IMR-90 (cell line): Measurements from ENCODE around the gene SMIM44. TPM values are rescaled to one million over a fixed set of nuclear protein-coding genes. Genes with fewer than 3 reads are reported as not detected.
A peak's percentile ranks its signal among the peaks of the same experiment; 100 is the strongest.

Experiments used
- ATAC-seq: fragments of 200-7000 bp; cut with Tn5 transposase; 2 replicates; pipeline ENCODE4 v1.9.1; 2020; ENCODE audit warnings: low read depth, mild to moderate bottlenecking, moderate library complexity
- BruUV-seq: library from RNA; stranded (reverse); fragments of 400-500 nt; replicated peaks from 2 replicates; lab custom pipeline; 2021; lab: Mats Ljungman, UMichigan
- CTCF ChIA-PET: fragments of 300-600 bp; formaldehyde crosslinking; extraction: SDS; loops from one replicate; lab custom pipeline; 2021; ENCODE audit warnings: antibody characterized with exemption; lab: Yijun Ruan, JAX
- POLR2A ChIA-PET: fragments of 300-600 bp; sonication (Branson Sonifier 250); formaldehyde crosslinking; loops from one replicate; lab custom pipeline; 2022; ENCODE audit warnings: antibody characterized with exemption; ENCODE audit not compliant: unreplicated experiment; lab: Charles Lee
- DNase-seq: peaks from one replicate; pipeline ENCODE4 v3.0.0; 2013
- H2AFZ ChIP-seq: replicated peaks from 2 replicates; pipeline ENCODE3; 2013; ENCODE audit warnings: low read length, mild to moderate bottlenecking; ENCODE audit not compliant: poor library complexity
- H2AK5ac ChIP-seq: 2 replicates; pipeline ENCODE4 v1.6.1; 2013; ENCODE audit warnings: low read depth, low read length, inconsistent platforms
- H2AK9ac ChIP-seq: replicated peaks from 2 replicates; pipeline ENCODE3; 2013; ENCODE audit warnings: mild to moderate bottlenecking, low read depth, low read length, moderate library complexity; ENCODE audit not compliant: poor library complexity
- H2BK120ac ChIP-seq: 2 replicates; pipeline ENCODE4 v1.6.1; 2013; ENCODE audit warnings: low read depth, low read length, inconsistent platforms
- H2BK15ac ChIP-seq: 3 replicates; pipeline ENCODE4 v1.6.1; 2013; ENCODE audit warnings: low read depth, low read length, inconsistent platforms
- H2BK20ac ChIP-seq: 2 replicates; pipeline ENCODE4 v1.6.1; 2013; ENCODE audit warnings: low read depth, mild to moderate bottlenecking, inconsistent platforms, low read length, moderate library complexity
- H2BK5ac ChIP-seq: 2 replicates; pipeline ENCODE4 v1.6.1; 2013; ENCODE audit warnings: mild to moderate bottlenecking, low read depth, low read length, inconsistent platforms; ENCODE audit not compliant: poor library complexity, severe bottlenecking
- H3K14ac ChIP-seq: replicated peaks from 2 replicates; pipeline ENCODE4 v1.6.1; 2013; ENCODE audit warnings: low read depth, low read length, inconsistent platforms
- H3K18ac ChIP-seq: 2 replicates; pipeline ENCODE4 v1.6.1; 2013; ENCODE audit warnings: low read depth, low read length, control low read depth
- H3K23ac ChIP-seq: 2 replicates; pipeline ENCODE4 v1.6.1; 2013; ENCODE audit warnings: low read depth, low read length, inconsistent platforms
- H3K27ac ChIP-seq: 2 replicates; pipeline ENCODE4 v1.5.1; 2013; ENCODE audit warnings: mild to moderate bottlenecking, control low read depth, low read length; ENCODE audit not compliant: insufficient read depth
- H3K27me3 ChIP-seq: 2 replicates; pipeline ENCODE4 v1.6.1; 2013; ENCODE audit warnings: low read length; ENCODE audit not compliant: control insufficient read depth, insufficient read depth
- H3K36me3 ChIP-seq: 2 replicates; pipeline ENCODE4 v1.6.1; 2013; ENCODE audit warnings: low read length, mixed read lengths; ENCODE audit not compliant: control insufficient read depth, insufficient read depth
- H3K4ac ChIP-seq: 2 replicates; pipeline ENCODE4 v1.6.1; 2013; ENCODE audit warnings: low read depth, low read length, inconsistent platforms
- H3K4me1 ChIP-seq: 2 replicates; pipeline ENCODE4 v1.6.1; 2013; ENCODE audit warnings: low read length, mixed read lengths; ENCODE audit not compliant: control insufficient read depth, insufficient read depth
- H3K4me2 ChIP-seq: 2 replicates; pipeline ENCODE4 v1.6.1; 2013; ENCODE audit warnings: low read depth, mild to moderate bottlenecking, control low read depth, low read length, moderate library complexity
- H3K4me3 ChIP-seq: 2 replicates; pipeline ENCODE4 v1.5.1; 2013; ENCODE audit warnings: low read depth, mild to moderate bottlenecking, control low read depth, low read length, moderate library complexity; ENCODE audit not compliant: insufficient read depth
- H3K56ac ChIP-seq: 2 replicates; pipeline ENCODE4 v1.6.1; 2013; ENCODE audit warnings: low read length, inconsistent platforms; ENCODE audit not compliant: insufficient read depth; ENCODE audit errors: extremely low read depth
- H3K79me1 ChIP-seq, 2 experiments: 2 replicates each; pipeline ENCODE4 v1.6.1; 2013; ENCODE audit warnings: low read length in 2 of 2, inconsistent platforms in 1 of 2, low read depth in 1 of 2
- H3K9ac ChIP-seq: 2 replicates; pipeline ENCODE4 v1.6.1; 2013; ENCODE audit warnings: low read depth, low read length, control low read depth
- H3K9me1 ChIP-seq: 2 replicates; pipeline ENCODE4 v1.6.1; 2013; ENCODE audit warnings: low read length, inconsistent platforms; ENCODE audit not compliant: insufficient read depth
- H3K9me3 ChIP-seq: 2 replicates; pipeline ENCODE4 v1.6.1; 2013; ENCODE audit warnings: low read length; ENCODE audit not compliant: control insufficient read depth, insufficient read depth
- H4K20me1 ChIP-seq: 2 replicates; pipeline ENCODE4 v1.6.1; 2013; ENCODE audit warnings: low read length, inconsistent platforms; ENCODE audit not compliant: insufficient read depth
- H4K5ac ChIP-seq: 2 replicates; pipeline ENCODE4 v1.6.1; 2013; ENCODE audit warnings: mild to moderate bottlenecking, low read depth, low read length, control low read depth
- H4K8ac ChIP-seq, 2 experiments: 2 replicates each; pipeline ENCODE4 v1.6.1; 2013; ENCODE audit warnings: low read depth in 2 of 2, low read length in 2 of 2, control low read depth in 1 of 2, inconsistent platforms in 1 of 2
- H4K91ac ChIP-seq: 2 replicates; pipeline ENCODE4 v1.6.1; 2013; ENCODE audit warnings: low read depth, low read length, inconsistent platforms; ENCODE audit not compliant: insufficient read depth
- CEBPB ChIP-seq: IDR thresholded peaks from 2 replicates; pipeline ENCODE4 v1.6.1; 2012; ENCODE audit warnings: low read depth, low read length, improper control_type of control experiment
- CHD1 ChIP-seq: IDR thresholded peaks from 2 replicates; pipeline ENCODE4 v1.6.1; 2012; ENCODE audit warnings: low read depth, low read length, improper control_type of control experiment
- ELK1 ChIP-seq: fragments of 150-350 bp; IDR thresholded peaks from 2 replicates; pipeline ENCODE4 v1.6.1; 2016; ENCODE audit warnings: low read depth, mild to moderate bottlenecking, low read length, moderate library complexity, borderline replicate concordance
- FOS ChIP-seq: fragments of 150-350 bp; IDR thresholded peaks from 2 replicates; pipeline ENCODE4 v1.6.1; 2016; ENCODE audit warnings: low read depth, low read length
- MAFK ChIP-seq: IDR thresholded peaks from 2 replicates; pipeline ENCODE4 v1.6.1; 2012; ENCODE audit warnings: low read depth, low read length, improper control_type of control experiment
- MAZ ChIP-seq: IDR thresholded peaks from 2 replicates; pipeline ENCODE4 v1.6.1; 2012; ENCODE audit warnings: low read depth, mild to moderate bottlenecking, low read length, improper control_type of control experiment, moderate library complexity, borderline replicate concordance
- MXI1 ChIP-seq: IDR thresholded peaks from 2 replicates; pipeline ENCODE4 v1.6.1; 2012; ENCODE audit warnings: low read depth, mild to moderate bottlenecking, low read length, moderate library complexity, borderline replicate concordance
- NFE2L2 ChIP-seq: fragments of 150-350 bp; IDR thresholded peaks from 2 replicates; pipeline ENCODE4 v1.6.1; 2016; ENCODE audit warnings: low read depth, mild to moderate bottlenecking, low read length
- POLR2A ChIP-seq: IDR thresholded peaks from 2 replicates; pipeline ENCODE4 v1.6.1; 2012; ENCODE audit warnings: mild to moderate bottlenecking, low read depth, low read length
- RCOR1 ChIP-seq: IDR thresholded peaks from 2 replicates; pipeline ENCODE4 v1.6.1; 2012; ENCODE audit warnings: mild to moderate bottlenecking, low read length, improper control_type of control experiment; ENCODE audit not compliant: insufficient replicate concordance
- RFX5 ChIP-seq: IDR thresholded peaks from 2 replicates; pipeline ENCODE4 v1.8.0; 2012; ENCODE audit warnings: low read depth, mild to moderate bottlenecking, low read length, moderate library complexity
- USF2 ChIP-seq: fragments of 150-350 bp; IDR thresholded peaks from 2 replicates; pipeline ENCODE4 v1.6.1; 2017; ENCODE audit warnings: mild to moderate bottlenecking, antibody characterized with exemption, low read length, low read depth
- WGBS, 2 experiments: methylation state at CpG; one replicate each; pipeline versions ENCODE4 v1.1.5 to v1.1.7; 2013; ENCODE audit warnings: missing lambda C conversion rate in 2 of 2; ENCODE audit not compliant: insufficient read length in 1 of 2; ENCODE audit errors: extremely low coverage in 2 of 2; 5-methylcytosine and 5-hydroxymethylcytosine counted together
- dilution Hi-C: fragments of 300-500 bp; cut with HindIII; formaldehyde crosslinking; loops from one replicate; pipeline ENCODE4 v1.14.3; 2018; ENCODE audit warnings: low sequenced_read_pairs; ENCODE audit not compliant: unreplicated experiment
- in situ Hi-C: fragments of 300-500 bp; cut with MboI; formaldehyde crosslinking; loops from 3 replicates; pipeline ENCODE4 v1.14.3; 2019; ENCODE audit warnings: low sequenced_read_pairs, inconsistent platforms, mixed read lengths
- intact Hi-C: fragments of 100-400 bp; cut with micrococcal nuclease; formaldehyde crosslinking; loops from 2 replicates; pipeline ENCODE4 v1.10.0; 2022
- polyA plus RNA-seq, 3 experiments: library from polyadenylated mRNA; depleted of rRNA; stranded (reverse); fragments of >200 nt; gene quantifications; 2 replicates each; pipeline ENCODE4 v1.2.3, GENCODE V29; 2012; ENCODE audit warnings: low replicate concordance in 1 of 3
- total RNA-seq: library from RNA; depleted of rRNA; stranded (reverse); fragments of >200 nt; gene quantifications from 2 replicates; pipeline ENCODE4 v1.2.3, GENCODE V29; 2012

The SMIM44 gene
- total and polyA plus RNA-seq, 2 of the 4 experiments (the other 2 are of a cell fraction): not detected

GRCh38 chr19:3514930-3515329, 31.7 kb upstream of the SMIM44 start:
- no peak overlapping the region for H3K56ac ChIP-seq
- H2AFZ ChIP-seq: no peak overlapping the region
- in situ Hi-C loops: no loop called here
- no peak overlapping the region for H2BK15ac ChIP-seq
- H3K23ac ChIP-seq: no peak overlapping the region
- no peak overlapping the region for H3K4me2 ChIP-seq
- H2BK20ac ChIP-seq: no peak overlapping the region
- H3K27me3 ChIP-seq: no peaks in the 10 kb centered on the region
- H2AK5ac ChIP-seq: no peak overlapping the region; the same call in 1 of the 2 replicates
- DNase-seq (peak; percentile 56), ATAC-seq (peak; percentile 35)
- TF ChIP-seq RFX5: no peak
- no peak for TF ChIP-seq USF2
- no peak for TF ChIP-seq MXI1
- TF ChIP-seq CHD1: no peak
- TF ChIP-seq FOS: no peak
- TF ChIP-seq RCOR1: no peak
- no peak for TF ChIP-seq POLR2A
- TF ChIP-seq CEBPB: no peak
- TF ChIP-seq MAFK: no peak
- no peak for TF ChIP-seq NFE2L2
- no peak for TF ChIP-seq ELK1
- no peak for TF ChIP-seq MAZ
- no peak overlapping the region for H2BK5ac ChIP-seq
- no peak overlapping the region for H4K91ac ChIP-seq
- no peak overlapping the region for H3K4ac ChIP-seq
- no TSS peak for BruUV-seq
- peaks cover 13% of the 10 kb centered on the region for H3K36me3 ChIP-seq
- no peak overlapping the region for H2BK120ac ChIP-seq
- H3K9ac ChIP-seq: no peak overlapping the region
- no peak overlapping the region for H3K27ac ChIP-seq
- no peak overlapping the region for H3K18ac ChIP-seq
- CTCF ChIA-PET: no interaction called here
- 34% methylated on average over 10 of the region's 12 CpGs; no CpG with 5 or more reads in 1 of the 2 experiments for WGBS, 2 experiments
- no peak overlapping the region for H4K5ac ChIP-seq
- H2AK9ac ChIP-seq: peak overlapping the region; percentile 5
- H3K9me3 ChIP-seq: no peaks in the 10 kb centered on the region
- no peak overlapping the region for H3K14ac ChIP-seq
- intact Hi-C loops: no loop called here
- dilution Hi-C loops: no loop called here
- peak overlapping the region in 1 of 2 experiments; percentile 5; a peak in 1 of 4 replicates for H4K8ac ChIP-seq
- peaks cover 99% of the 10 kb centered on the region for H4K20me1 ChIP-seq
- peaks cover 7 to 95% of the 10 kb centered on the region in 2 experiments for H3K79me1 ChIP-seq
- H3K4me1 ChIP-seq: peaks cover 13% of the 10 kb centered on the region
- H3K4me3 ChIP-seq: no peak overlapping the region
- H3K9me1 ChIP-seq: peaks cover 19% of the 10 kb centered on the region; the same call in 1 of the 2 replicates
- POLR2A ChIA-PET: no interaction called here
